ENCODE results near the gene ZNF2.

DNA sequence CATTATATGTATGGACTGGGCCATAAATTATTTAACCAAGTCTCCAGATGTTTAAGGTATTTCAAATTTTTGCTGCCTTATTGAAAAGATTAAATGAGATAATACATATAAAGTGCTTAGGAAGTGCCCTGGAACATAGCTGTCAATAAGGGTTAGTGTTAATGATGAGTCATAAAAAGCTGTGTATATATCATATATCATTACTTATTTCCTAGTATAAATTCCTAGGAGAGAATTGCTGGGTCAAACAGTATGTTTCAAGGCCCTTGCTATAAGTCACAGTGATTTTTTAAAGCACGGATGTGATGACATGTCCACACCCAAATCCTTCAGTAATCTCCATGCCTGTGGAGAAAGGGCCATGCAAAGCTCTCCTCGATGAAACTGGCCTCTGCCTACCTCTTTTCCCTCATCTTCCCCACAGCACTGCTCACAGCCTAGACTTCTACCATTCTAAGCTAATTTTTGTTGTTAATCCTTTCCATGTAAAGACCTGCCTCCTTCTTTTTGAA lies 8.5 kb downstream of the ZNF2 start:
- TF ChIP-seq, protein P1, sequence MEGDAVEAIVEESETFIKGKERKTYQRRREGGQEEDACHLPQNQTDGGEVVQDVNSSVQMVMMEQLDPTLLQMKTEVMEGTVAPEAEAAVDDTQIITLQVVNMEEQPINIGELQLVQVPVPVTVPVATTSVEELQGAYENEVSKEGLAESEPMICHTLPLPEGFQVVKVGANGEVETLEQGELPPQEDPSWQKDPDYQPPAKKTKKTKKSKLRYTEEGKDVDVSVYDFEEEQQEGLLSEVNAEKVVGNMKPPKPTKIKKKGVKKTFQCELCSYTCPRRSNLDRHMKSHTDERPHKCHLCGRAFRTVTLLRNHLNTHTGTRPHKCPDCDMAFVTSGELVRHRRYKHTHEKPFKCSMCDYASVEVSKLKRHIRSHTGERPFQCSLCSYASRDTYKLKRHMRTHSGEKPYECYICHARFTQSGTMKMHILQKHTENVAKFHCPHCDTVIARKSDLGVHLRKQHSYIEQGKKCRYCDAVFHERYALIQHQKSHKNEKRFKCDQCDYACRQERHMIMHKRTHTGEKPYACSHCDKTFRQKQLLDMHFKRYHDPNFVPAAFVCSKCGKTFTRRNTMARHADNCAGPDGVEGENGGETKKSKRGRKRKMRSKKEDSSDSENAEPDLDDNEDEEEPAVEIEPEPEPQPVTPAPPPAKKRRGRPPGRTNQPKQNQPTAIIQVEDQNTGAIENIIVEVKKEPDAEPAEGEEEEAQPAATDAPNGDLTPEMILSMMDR (IDR thresholded peaks at IDR 0.05): no peak
- TF ChIP-seq POLR2A (IDR thresholded peaks at IDR 0.05): no peak
